Prostate gland (tissue), 2 donors: ENCODE data around the gene TRIP13.
"Not testable (repeated sequence)": the region's sequence is repeated elsewhere in the genome, so short reads cannot be mapped to it uniquely, and the experiment has no call there.

Source experiments
- POLR2AphosphoS5 ChIP-seq: sonication (generic); formaldehyde crosslinking; IDR thresholded peaks from one replicate; pipeline ENCODE4 v1.6.1; 2017; ENCODE audit warnings: antibody characterized with exemption
- TF ChIP-seq, protein P1 (sequence below), 4 experiments: fragments of 200-600 bp in 2 of 4; fragments of 450-650 bp in 2 of 4; sonication (generic) in 2 of 4; IDR thresholded peaks; 1 replicate in 3 of 4; 2 replicates in 1 of 4; pipeline ENCODE4 v1.5.1; 2016 to 2019; ENCODE audit warnings: antibody characterized with exemption in 4 of 4, mild to moderate bottlenecking in 2 of 4, moderate library complexity in 2 of 4

DNA sequence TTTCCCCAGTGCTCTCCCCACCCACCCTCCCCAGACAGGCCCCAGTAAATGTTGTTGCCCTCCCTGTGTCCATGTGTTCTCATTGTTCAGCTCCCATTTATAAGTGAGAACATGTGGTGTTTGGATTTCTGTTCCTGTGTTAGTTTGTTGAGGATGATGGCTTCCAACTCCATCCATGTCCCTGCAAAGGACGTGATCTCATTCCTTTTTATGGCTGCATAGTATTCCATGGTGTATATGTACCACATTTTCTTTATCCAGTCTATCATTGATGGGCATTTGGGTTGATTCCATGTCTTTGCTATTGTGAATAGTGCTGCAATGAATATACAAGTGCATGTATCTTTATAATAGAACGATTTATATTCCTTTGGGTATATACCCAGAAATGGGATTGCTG, 48.1 kb downstream of the TRIP13 start:
- TF ChIP-seq POLR2AphosphoS5, result not testable (repeated sequence)
- TF ChIP-seq, protein P1, sequence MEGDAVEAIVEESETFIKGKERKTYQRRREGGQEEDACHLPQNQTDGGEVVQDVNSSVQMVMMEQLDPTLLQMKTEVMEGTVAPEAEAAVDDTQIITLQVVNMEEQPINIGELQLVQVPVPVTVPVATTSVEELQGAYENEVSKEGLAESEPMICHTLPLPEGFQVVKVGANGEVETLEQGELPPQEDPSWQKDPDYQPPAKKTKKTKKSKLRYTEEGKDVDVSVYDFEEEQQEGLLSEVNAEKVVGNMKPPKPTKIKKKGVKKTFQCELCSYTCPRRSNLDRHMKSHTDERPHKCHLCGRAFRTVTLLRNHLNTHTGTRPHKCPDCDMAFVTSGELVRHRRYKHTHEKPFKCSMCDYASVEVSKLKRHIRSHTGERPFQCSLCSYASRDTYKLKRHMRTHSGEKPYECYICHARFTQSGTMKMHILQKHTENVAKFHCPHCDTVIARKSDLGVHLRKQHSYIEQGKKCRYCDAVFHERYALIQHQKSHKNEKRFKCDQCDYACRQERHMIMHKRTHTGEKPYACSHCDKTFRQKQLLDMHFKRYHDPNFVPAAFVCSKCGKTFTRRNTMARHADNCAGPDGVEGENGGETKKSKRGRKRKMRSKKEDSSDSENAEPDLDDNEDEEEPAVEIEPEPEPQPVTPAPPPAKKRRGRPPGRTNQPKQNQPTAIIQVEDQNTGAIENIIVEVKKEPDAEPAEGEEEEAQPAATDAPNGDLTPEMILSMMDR (IDR thresholded peaks at IDR 0.05), result not testable (repeated sequence)
